HEK293T (cell line): ENCODE data around the gene BOC.

Experiments
- CTCF ChIA-PET: fragments of 350-600 bp; formaldehyde crosslinking; extraction: SDS; loops from one replicate; lab custom pipeline; 2021; ENCODE audit warnings: antibody characterized with exemption, inconsistent platforms; lab: Yijun Ruan, JAX
- POLR2A ChIA-PET: fragments of 350-600 bp; formaldehyde crosslinking; extraction: SDS; loops from one replicate; lab custom pipeline; 2020; ENCODE audit warnings: antibody characterized with exemption, inconsistent platforms; lab: Yijun Ruan, JAX
- DNase-seq: peaks from one replicate; pipeline ENCODE4 v3.0.0; 2012; ENCODE audit warnings: mixed read lengths; ENCODE audit errors: extremely low spot score
- ARNT ChIP-seq: fragments of 450-650 bp; IDR thresholded peaks from 2 replicates; pipeline ENCODE4 v1.6.1; 2017; ENCODE audit warnings: mild to moderate bottlenecking
- BHLHE40 ChIP-seq: fragments of 450-650 bp; IDR thresholded peaks from 2 replicates; pipeline ENCODE4 v1.6.1; 2016; ENCODE audit warnings: mild to moderate bottlenecking, moderate library complexity, borderline replicate concordance
- CTBP1 ChIP-seq: fragments of 450-650 bp; IDR thresholded peaks from 2 replicates; pipeline ENCODE4 v1.6.1; 2016; ENCODE audit warnings: borderline replicate concordance
- ELF4 ChIP-seq: fragments of 450-650 bp; IDR thresholded peaks from 2 replicates; pipeline ENCODE4 v1.6.1; 2017; ENCODE audit warnings: antibody characterized with exemption
- FOXA1 ChIP-seq: fragments of 450-650 bp; IDR thresholded peaks from 2 replicates; pipeline ENCODE4 v1.6.1; 2016; ENCODE audit warnings: mild to moderate bottlenecking
- FOXK2 ChIP-seq: fragments of 450-650 bp; IDR thresholded peaks from 2 replicates; pipeline ENCODE4 v1.6.1; 2016; ENCODE audit warnings: mild to moderate bottlenecking
- FOXM1 ChIP-seq: fragments of 450-650 bp; IDR thresholded peaks from 2 replicates; pipeline ENCODE4 v1.6.1; 2017; ENCODE audit warnings: mild to moderate bottlenecking, borderline replicate concordance
- HDGF ChIP-seq: fragments of 450-650 bp; IDR thresholded peaks from 2 replicates; pipeline ENCODE4 v1.6.1; 2017; ENCODE audit warnings: antibody characterized with exemption, borderline replicate concordance
- L3MBTL2 ChIP-seq: fragments of 450-650 bp; conservative IDR thresholded peaks from 2 replicates; pipeline ENCODE4 v1.6.1; 2016; ENCODE audit warnings: mild to moderate bottlenecking
- LEF1 ChIP-seq: fragments of 450-650 bp; IDR thresholded peaks from 2 replicates; pipeline ENCODE4 v1.6.1; 2017; ENCODE audit warnings: mild to moderate bottlenecking, borderline replicate concordance
- NFRKB ChIP-seq: fragments of 450-650 bp; IDR thresholded peaks from 2 replicates; pipeline ENCODE4 v1.6.1; 2016; ENCODE audit warnings: mild to moderate bottlenecking, moderate library complexity
- PKNOX1 ChIP-seq: fragments of 450-650 bp; IDR thresholded peaks from 2 replicates; pipeline ENCODE4 v1.6.1; 2016
- SP1 ChIP-seq: fragments of 450-650 bp; IDR thresholded peaks from 2 replicates; pipeline ENCODE4 v1.6.1; 2017
- SUZ12 ChIP-seq: fragments of 450-650 bp; IDR thresholded peaks from 2 replicates; pipeline ENCODE4 v1.6.1; 2016; ENCODE audit warnings: mild to moderate bottlenecking
- TARDBP ChIP-seq: fragments of 450-650 bp; IDR thresholded peaks from 2 replicates; pipeline ENCODE4 v1.6.1; 2016
- ZNF384 ChIP-seq: fragments of 450-650 bp; IDR thresholded peaks from 2 replicates; pipeline ENCODE4 v1.6.1; 2016

Gene BOC

GRCh38 chr3:113277941-113278598 lies 66.7 kb downstream of the BOC start:
- TF ChIP-seq NFRKB = no peak
- no peak for TF ChIP-seq PKNOX1
- TF ChIP-seq FOXA1 = no peak
- no peak for TF ChIP-seq SUZ12
- no peak for TF ChIP-seq FOXK2
- no peak for TF ChIP-seq ZNF384
- no peak for TF ChIP-seq HDGF
- no peak for TF ChIP-seq LEF1
- TF ChIP-seq SP1 = no peak
- TF ChIP-seq ELF4 = no peak
- TF ChIP-seq ARNT = no peak
- no peak for TF ChIP-seq CTBP1
- no peak for TF ChIP-seq TARDBP
- TF ChIP-seq BHLHE40 = no peak
- no peak for TF ChIP-seq FOXM1
- no peak for TF ChIP-seq L3MBTL2
- CTCF ChIA-PET = no interaction called here

DNA sequence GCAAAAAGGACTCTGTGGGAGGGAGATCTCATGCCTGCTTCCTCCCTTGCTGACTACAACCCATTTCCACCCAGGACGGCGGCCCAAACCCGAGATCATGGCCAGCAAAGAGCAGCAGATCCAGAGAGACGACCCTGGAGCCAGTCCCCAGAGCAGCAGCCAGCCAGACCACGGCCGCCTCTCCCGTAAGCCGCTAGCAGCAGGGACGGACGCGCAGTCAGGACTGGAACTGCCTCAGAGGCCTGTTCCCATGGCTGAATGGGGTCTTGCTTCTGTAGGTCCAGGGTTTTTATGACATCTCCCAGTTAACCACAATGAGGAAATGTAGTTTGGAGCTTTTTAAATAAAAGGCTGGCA lies 67.2 kb downstream of the BOC start:
- ChIA-PET CTCF (no interaction called here), POLR2A (no interaction called here)

More at GRCh38 chr3:113277941-113278598, 66.7 kb downstream of the BOC start:
- POLR2A ChIA-PET = interaction anchor here (1.5 kb wide), 1 partner anchor 67 kb away, joined by 3 read pairs; no protein-coding TSS in a partner anchor
- no peak for DNase-seq

DNA sequence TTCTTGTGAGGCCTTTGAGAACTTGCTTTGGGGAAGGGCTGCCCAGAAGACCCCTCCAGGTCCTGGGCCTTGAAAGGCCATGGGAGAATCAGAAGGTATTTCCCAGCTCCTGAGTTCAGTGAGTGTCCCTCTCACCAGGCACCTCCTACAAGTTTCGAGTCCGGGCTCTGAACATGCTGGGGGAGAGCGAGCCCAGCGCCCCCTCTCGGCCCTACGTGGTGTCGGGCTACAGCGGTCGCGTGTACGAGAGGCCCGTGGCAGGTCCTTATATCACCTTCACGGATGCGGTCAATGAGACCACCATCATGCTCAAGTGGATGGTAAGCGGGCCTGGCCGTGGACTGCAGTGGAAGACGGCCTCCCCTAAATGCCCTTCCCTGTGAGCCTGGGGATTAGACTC lies 68.3 kb downstream of the BOC start:
- ChIA-PET POLR2A (no interaction called here), CTCF (interaction anchor here (1.0 kb wide), 1 partner anchor 143 kb away, joined by 3 read pairs; no protein-coding TSS in a partner anchor)
- no peak for TF ChIP-seq PKNOX1
- TF ChIP-seq ARNT = no peak
- TF ChIP-seq ZNF384 = no peak
- TF ChIP-seq SUZ12 = no peak
- no peak for TF ChIP-seq NFRKB
- no peak for TF ChIP-seq FOXA1
- no peak for TF ChIP-seq LEF1
- TF ChIP-seq CTBP1 = no peak
- TF ChIP-seq HDGF = no peak
- TF ChIP-seq ELF4 = no peak
- no peak for TF ChIP-seq FOXM1
- TF ChIP-seq FOXK2 = no peak
- no peak for TF ChIP-seq BHLHE40
- no peak for DNase-seq

More for the DNA sequence above, 67.2 kb downstream of the BOC start:
- DNase-seq = no peak
- TF ChIP-seq L3MBTL2 (no peak), SUZ12 (no peak), LEF1 (no peak), BHLHE40 (no peak), SP1 (no peak), CTBP1 (no peak), NFRKB (no peak), FOXM1 (no peak), PKNOX1 (no peak), HDGF (no peak), ZNF384 (no peak), FOXA1 (no peak), ELF4 (no peak), ARNT (no peak), FOXK2 (no peak), TARDBP (no peak)

GRCh38 chr3:113283306-113283705 lies 71.9 kb downstream of the BOC start:
- POLR2A ChIA-PET = no interaction called here
- no peak for DNase-seq
- CTCF ChIA-PET = no interaction called here
- no peak for TF ChIP-seq ELF4
- no peak for TF ChIP-seq BHLHE40
- TF ChIP-seq SP1 = no peak
- no peak for TF ChIP-seq SUZ12
- no peak for TF ChIP-seq LEF1
- TF ChIP-seq L3MBTL2 = no peak
- TF ChIP-seq PKNOX1 = no peak
- TF ChIP-seq NFRKB = no peak
- no peak for TF ChIP-seq ARNT
- no peak for TF ChIP-seq ZNF384
- no peak for TF ChIP-seq CTBP1
- TF ChIP-seq TARDBP = no peak
- TF ChIP-seq FOXA1 = no peak
- no peak for TF ChIP-seq FOXK2
- TF ChIP-seq FOXM1 = no peak
- no peak for TF ChIP-seq HDGF

DNA sequence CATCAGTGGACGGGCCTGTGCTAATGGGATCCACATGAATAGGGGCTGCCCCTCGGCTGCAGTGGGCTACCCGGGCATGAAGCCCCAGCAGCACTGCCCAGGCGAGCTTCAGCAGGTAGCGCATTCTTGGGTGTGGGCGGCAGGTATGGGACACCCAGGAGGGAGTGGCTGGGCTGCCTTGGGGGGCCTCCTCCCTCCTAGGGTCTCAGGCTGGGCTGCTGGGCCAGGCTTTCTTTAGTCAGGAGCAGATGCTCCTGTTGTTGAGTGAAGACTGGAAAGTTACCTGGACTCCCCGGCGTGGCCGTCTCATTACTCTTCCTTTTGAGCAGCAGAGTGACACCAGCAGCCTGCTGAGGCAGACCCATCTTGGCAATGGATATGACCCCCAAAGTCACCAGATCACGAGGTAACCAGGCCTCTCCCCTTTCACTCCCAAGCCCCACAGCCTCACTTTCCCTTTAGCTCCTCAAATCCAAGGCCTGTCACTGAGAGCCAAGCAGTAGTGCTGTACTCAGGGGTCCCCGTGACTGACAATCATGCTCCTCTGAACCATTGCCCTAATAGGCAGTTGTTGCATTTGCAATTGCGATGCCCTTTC lies 73.2 kb downstream of the BOC start:
- TF ChIP-seq SP1 (no peak), FOXM1 (no peak), FOXA1 (no peak), PKNOX1 (no peak), TARDBP (no peak), BHLHE40 (no peak), ARNT (no peak), SUZ12 (no peak), CTBP1 (no peak), HDGF (no peak), FOXK2 (no peak), NFRKB (no peak), L3MBTL2 (no peak), ELF4 (no peak), LEF1 (no peak)
- ChIA-PET CTCF (no interaction called here), POLR2A (interaction anchor here (1.4 kb wide), 1 partner anchor 73 kb away, joined by 3 read pairs; the partner anchor contains the start of gene BOC)
- DNase-seq = no peak
